Left kidney (tissue), 1 donor: ENCODE data around the gene MOSMO. TPM values are rescaled to one million over a fixed set of nuclear protein-coding genes. Genes with fewer than 3 reads are reported as not detected.

Experiments
- polyA plus RNA-seq: library from polyadenylated mRNA; unstranded; fragments of 120-200 nt; gene quantifications from one replicate; pipeline ENCODE4 v1.2.1, GENCODE V29; 2013; ENCODE audit not compliant: insufficient read length

The MOSMO gene
- polyA plus RNA-seq, 1 donor = 24.5 TPM

Other genes starting within 250 kb of the MOSMO start
- gene NPIPB4, start 150.4 kb upstream of the MOSMO start, polyA plus RNA-seq = 243 TPM
- 359 TPM for gene UQCRC2, start 54.8 kb upstream of the MOSMO start, polyA plus RNA-seq
- gene PDZD9, start 7.0 kb upstream of the MOSMO start, polyA plus RNA-seq = 0.68 TPM
- 4.1 TPM for gene VWA3A, start 84.4 kb downstream of the MOSMO start, polyA plus RNA-seq
- gene SDR42E2, start 154.4 kb downstream of the MOSMO start, polyA plus RNA-seq = 0.22 TPM
- 13.2 TPM for gene EEF2K, start 198.2 kb downstream of the MOSMO start, polyA plus RNA-seq